DMS53 treated with DMSO at 0.1 percent for 48 hours (cell line): ENCODE data around the gene G6PD.
A peak's percentile ranks its signal among the peaks of the same experiment; 100 is the strongest.
"Not testable (repeated sequence)": the region's sequence is repeated elsewhere in the genome, so short reads cannot be mapped to it uniquely, and the experiment has no call there.

ENCODE experiments used
- DNase-seq: peaks from one replicate; lab custom pipeline; 2025; ENCODE audit not compliant: unreplicated experiment; lab: John Stamatoyannopoulos, UW

The G6PD gene

DNA sequence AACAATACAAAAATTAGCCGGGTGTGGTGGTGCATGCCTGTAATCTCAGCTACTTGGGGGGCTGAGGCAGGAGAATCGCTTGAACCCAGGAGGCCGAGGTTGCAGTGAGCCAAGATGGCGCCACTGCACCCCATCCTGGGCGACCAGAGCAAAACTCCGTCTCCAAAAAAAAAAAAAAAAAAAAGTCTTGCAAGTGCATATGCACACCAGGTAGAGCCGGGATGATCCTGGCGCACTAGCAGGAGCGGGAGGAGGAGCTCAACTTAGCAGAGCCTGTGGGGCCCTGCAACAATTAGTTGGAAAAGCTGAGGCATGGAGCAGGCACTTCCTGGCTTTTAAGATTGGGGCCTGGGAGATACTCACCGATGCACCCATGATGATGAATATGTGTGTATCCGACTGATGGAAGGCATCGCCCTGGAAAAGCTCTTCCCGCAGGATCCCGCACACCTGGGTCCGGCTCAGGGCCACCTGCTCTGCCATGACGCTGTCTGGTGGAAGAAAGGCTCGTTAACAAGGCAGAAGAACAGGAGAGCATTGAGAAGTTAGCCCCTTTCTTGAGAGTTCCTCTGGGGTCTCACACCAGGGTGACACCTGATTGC is 872 bp downstream of the G6PD start:
- DNase-seq, result no peak

DNA sequence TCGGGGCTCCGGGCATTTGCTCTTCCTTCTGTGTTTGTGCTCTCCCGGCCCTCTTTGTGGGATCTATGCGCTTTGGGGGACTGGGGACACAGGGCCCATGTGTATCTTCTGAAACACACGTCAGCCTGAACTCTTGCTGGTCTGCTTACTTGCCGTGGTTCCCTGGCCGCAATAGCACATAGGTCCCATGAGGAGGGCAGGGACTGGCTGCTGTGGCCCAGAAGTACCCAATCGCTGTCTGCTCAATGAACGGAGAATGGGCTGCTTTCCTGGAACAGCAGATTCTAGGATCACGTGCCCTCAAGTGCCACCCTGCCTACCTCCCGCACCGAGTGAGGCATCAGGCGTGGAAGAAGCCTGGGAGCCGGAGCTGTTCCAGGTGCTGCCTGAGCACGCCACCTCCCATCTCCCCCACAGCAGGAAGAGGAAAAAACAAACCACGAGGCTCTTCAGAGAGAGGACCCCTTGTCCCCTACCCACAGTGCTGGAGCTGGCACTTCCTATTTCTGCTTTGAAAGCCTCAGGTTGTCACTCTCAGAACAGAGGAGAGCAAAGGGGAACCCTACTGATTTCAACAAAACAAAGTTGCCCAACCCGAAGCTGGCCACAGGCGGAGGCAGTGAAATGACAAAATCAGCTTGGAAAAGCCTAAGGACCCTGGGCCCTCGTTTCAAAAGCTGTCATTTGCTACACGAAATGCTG is 3.8 kb downstream of the G6PD start:
- DNase-seq, result peak; percentile 50

DNA sequence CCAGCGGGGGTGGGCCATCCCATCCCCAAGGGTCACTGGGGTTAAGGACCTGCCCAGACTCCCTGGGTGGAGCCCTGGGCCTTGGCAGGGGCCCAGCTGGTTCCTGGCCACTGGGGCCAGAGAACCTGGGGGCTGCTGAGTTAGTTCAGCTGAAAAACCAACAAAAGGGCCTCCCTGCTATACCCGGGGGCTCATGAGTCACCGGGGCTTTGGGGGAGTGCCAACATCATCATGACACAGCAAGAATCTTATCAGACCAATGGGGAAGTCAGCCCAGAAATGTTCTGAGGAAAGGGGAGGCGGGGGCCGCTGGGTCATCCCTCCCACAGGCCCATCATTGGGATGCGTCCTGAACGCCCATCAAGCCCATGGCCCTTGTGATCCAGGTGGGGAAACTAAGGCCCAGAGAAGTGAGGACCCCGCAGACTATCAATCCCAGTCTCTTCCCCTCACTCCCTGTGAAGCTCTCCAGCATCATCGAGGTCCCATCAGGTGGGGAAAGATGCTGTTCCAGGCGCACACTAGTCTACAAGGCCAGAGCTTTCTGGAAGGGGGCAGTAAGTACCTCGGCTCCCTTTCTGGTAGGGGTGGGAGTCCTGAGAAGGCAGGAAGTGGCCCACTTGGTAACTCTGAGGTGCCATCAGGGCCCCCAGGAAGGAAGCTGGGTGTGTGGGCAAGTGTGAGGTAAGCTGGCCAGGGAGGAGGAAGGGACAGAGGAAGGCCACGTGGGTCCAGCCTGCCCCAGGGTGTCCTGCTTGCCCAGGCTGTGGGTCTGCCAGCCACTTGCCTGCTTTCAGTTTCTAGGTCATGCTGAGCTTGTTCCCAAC is 4.5 kb downstream of the G6PD start:
- no peak for DNase-seq

DNA sequence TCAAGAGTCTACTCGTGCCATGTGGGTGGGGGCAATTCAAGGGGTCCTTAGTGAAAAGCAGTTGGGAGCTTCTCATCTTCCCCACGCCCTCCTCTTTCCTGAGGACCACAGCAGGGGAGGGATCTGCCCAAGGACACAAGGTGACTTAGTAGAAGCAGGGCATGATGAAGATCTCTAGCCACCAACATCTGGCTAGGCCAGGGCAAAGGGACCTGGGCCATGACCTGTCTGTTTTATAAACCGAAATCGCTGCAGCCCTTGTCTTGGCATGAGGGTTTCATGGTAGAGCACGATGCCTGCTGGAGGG is 5.1 kb downstream of the G6PD start:
- DNase-seq, result no peak

DNA sequence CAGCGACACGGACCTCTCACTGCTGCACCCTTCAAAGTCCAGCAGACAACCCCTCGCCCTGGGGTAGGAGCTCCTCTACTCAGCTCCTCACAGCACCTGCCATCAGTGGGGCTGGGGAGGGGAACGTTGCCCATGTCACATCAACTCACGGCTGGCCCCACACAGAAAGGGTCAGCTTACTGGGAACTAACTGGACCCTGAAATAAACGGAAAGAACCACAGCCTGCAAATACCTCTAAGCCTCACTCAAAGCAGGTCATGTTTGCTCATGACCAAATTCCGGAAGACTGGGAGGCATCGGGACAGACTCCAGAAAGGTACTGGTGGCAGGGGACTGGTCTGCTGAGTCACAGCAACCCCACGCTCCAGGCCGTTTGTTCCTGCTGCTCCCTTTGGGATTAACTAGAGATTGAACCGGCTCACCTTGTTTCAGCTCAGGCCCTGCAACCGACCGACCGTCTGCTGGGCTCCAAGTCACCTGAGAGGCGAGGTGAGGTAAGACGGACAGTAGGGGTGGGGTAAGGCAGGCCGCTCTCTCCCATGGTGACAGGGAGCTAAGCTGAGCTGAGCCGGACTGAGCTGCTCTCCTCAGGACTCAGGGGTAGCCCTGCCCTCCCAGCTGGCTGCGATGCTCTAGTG is 5.6 kb downstream of the G6PD start:
- peak; percentile 40 for DNase-seq

DNA sequence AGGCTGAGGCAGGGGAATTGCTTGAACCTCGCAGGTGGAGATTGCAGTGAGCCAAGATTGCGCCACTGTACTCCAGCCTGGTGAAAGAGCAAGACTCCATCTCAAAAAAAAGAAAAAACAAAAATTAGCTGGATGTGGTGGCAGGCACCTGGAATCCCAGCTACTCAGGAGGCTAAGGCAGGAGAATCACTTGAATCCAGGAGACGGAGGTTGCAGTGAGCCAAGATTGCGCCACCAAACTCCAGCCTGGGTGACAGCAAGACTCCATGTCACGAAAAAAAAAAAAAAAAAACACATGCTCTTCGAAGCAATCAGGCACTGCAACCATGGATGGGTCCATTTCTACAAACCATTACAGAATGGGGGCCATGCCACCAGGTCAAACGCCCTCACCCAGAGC is 6.3 kb downstream of the G6PD start:
- DNase-seq, result not testable (repeated sequence)

DNA sequence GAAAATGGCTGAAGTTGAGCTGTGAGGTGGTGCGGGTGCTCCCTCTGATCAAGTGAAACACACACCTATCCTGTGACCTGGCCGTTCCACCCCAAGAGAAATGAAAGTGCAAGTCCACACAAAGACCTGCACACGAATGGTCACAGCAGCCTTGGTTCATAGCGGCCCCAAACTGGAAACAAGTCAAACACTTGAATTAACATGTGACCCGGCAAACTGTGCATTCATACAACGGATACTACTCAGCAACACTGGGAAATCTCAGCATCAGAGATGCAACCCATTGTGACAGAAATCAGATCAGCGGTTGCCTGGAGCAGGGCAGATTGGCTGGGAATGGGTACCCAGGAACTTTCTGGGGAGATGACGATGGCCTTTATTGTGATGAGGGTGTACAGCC is 7.6 kb downstream of the G6PD start:
- DNase-seq, result peak; percentile 33

DNA sequence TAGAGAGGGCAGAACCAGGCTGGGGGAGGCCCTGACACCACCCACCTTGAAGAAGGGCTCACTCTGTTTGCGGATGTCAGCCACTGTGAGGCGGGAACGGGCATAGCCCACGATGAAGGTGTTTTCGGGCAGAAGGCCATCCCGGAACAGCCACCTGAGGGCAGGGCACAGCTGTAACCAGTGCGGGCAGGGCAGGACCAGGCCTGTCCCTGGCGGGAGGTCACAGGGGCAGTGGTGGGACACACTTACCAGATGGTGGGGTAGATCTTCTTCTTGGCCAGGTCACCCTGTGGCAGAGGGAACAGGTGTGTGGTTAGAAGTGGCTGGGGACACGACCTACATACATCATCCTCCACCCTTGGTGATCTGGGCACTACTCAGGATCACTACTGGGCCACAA is 10.8 kb downstream of the G6PD start:
- no peak for DNase-seq

DNA sequence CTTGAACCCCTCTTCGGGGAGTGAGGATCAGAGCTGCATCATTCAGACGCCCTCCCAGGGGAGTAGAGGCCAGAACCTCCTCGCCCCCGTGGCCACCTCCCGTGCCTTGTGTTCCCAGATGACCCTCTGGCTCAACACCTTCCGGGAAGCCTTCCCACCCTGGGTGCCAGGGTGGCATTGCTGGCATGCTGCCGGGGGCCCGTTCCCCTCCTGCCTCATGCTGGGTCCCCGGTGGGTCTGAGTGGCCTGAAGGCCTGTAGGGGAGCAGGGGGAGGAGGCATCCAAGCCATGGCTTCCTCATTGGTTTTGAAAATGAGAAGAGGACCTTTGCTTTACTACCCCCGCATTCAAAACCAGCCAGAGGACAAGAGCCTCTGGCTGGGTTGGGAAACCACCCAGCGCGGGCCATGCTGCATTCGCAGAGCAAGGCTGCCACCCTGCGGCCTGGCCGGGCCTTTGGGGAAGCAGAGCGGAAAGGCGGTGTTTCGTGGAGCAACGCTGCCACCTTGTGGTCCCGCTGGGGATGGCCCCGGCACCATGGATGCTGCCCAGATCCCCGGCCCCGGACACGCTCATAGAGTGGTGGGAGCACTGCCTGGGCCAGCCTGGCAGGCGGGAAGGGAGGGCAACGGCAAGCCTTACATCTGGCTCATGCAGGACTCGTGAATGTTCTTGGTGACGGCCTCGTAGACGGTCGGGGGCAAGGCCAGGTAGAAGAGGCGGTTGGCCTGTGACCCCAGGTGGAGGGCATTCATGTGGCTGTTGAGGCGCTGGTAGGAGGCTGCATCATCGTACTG is 11.9 kb downstream of the G6PD start:
- DNase-seq, result peak; percentile 61

DNA sequence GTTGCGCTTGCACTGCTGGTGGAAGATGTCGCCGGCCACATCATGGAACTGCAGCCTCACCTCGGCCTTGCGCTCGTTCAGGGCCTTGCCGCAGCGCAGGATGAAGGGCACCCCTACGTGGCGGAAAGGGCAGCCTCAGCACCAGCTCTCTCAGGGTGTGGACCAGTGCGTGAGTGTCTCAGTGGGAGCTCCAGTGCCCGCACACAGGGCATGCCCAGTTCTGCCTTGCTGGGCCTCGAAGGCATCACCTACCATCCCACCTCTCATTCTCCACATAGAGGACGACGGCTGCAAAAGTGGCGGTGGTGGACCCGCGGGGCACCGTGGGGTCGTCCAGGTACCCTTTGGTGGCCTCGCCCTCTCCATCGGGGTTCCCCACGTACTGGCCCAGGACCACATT is 14.0 kb downstream of the G6PD start:
- DNase-seq, result no peak

DNA sequence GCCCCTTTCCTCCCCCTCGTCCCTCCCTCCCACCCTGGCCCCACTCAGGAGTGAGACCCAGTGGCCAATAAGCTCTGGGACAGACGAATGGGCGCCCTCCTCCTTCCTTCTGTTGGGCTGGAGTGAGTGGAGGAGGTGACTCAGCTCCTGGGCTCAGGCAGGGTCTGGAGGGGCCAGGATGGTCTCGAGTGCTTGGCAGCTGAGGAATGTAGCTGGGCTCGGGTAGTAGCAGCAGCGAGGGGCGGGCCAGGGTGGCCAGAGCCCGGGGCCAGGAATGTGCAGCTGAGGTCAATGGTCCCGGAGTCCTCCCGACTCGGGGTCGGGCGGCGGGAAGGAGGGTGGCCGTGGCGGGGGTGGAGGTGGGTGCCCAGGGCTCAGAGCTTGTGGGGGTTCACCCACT is 15.0 kb downstream of the G6PD start:
- no peak for DNase-seq

DNA sequence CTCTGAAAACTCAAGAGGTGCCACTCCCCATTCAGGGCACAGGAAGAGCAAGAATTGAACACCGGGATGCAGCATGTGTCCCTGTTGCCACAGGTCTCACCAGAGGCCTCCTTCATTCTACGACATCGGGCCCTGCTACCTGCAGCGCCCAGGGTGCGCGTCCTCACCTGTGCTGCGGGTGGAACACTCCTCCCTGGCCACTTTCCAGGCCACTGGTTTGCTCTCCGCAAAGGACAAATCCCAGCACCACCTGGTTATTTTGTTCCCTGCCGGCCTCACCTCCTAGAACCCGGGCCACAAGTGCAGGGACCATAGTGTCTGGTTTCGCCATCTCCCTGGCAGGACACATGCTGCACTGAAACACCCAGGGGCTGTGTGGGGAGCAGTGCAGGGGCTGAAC is 16.4 kb downstream of the G6PD start:
- no peak for DNase-seq

DNA sequence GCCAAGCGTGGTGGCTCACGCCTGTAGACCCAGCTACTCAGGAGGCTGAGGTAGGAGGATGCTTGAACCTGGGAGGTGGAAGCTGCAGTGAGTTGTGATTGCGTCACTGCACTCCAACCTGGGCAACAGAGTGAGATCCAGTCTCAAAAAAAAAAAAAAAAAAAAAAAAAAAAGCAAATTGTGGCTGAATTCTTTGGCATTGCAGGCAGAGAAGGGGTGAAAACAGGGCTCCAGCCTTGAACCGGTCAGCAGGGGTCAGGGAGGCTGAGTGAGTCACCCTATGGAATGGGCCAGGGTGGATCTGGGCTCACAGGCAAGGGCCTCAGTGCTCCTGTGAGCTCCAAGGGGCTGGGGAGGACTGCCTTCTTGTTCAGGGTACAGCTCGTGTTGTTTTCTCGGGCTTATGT is 17.4 kb downstream of the G6PD start:
- no peak for DNase-seq

DNA sequence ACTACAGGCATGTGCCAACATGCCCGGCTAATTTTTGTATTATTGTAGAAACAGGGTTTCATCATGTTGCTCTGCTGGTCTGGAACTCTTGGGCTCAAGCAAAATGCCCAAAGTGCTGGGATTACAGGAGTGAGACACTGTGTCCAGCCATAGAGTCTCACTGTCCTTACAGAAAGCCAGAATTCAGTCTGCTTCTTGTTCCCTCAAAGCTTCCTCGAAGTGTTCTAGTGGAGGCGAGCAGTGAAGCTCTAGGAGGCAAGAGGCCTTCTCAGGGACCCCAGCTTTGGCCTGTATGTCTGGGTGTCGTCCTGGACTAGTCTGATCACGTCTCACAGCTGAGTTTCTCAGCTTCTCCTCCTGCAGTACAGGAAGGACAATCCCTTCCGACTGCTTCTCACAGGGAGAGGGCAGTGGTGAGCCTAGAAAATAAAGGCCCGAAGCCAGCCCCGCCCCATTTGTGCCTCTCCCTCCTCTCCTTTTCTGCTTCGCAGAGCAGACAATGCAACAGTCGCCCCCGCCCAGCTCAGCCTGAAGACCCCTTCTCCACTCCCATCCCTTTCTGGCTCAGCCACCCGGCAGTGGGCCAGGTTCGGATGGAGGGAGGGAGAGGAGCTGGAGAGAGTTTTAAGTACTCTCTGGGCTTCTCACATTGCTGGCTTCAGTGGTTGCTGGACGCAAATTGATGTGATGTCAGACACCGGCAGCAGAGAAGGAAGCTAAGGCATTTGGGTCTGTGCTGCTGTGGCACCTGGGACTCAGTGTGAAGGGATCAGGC is 19.6 kb downstream of the G6PD start:
- DNase-seq, result peak; percentile 81

DNA sequence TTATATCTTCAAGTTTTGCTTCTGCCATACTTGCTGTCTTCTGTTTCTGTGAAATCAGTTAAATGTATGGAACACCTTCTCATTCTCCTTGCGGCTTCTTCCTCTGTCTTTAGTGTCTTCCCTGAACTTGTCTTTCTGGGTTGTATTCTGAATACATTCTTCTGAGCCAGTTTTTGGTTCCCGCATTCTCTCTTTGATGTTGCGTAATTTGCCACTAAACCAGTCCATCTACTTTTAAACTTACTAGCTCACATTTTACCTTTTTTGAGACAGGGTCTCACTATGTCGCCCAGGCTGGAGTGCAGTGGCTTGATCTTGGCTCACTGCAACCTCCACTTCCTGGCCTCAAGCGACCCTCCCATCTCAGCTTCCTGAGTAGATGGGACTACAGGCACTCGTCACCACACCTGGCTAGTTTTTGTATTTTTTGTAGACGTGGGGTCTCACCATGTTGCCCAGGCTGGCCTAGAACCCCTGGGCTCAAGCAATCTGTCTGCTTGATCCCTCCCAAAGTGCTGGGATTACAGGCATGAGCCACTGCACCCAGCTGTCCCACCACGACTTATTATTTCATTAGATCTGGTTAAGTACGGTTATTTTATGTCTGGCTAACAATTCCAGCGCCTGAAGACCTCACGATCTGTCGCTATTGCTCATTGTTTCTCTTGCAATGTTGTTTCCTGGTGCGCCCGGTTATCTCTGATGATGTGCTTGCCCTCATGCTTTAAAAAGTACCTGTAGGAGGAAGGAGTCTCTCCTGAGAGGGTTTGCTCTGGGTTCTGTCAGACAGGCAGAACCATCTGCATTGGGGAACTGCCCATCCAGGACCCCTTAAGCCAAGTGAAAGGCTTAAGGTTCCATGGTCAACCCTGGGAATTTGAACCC is 20.8 kb downstream of the G6PD start:
- DNase-seq, result no peak

DNA sequence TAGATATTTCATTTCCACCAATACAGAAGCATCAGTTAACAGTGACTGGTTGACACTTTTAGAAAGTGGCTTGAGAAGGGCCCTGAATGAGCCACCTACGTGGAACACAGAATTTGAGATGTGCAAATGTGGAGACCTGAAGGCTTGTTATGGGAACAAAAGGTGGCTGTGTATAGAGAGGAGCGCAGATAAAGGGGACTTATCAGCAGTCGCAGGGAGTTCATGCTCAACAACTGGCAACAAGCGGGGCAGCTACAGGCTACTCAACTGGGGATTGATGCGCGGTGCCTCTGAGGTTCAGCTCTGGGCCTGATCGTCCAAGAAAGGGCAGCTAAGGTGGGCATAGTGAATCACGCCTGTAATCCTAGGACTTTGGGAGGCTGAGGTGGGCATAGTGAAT is 27.3 kb downstream of the G6PD start:
- no peak for DNase-seq

DNA sequence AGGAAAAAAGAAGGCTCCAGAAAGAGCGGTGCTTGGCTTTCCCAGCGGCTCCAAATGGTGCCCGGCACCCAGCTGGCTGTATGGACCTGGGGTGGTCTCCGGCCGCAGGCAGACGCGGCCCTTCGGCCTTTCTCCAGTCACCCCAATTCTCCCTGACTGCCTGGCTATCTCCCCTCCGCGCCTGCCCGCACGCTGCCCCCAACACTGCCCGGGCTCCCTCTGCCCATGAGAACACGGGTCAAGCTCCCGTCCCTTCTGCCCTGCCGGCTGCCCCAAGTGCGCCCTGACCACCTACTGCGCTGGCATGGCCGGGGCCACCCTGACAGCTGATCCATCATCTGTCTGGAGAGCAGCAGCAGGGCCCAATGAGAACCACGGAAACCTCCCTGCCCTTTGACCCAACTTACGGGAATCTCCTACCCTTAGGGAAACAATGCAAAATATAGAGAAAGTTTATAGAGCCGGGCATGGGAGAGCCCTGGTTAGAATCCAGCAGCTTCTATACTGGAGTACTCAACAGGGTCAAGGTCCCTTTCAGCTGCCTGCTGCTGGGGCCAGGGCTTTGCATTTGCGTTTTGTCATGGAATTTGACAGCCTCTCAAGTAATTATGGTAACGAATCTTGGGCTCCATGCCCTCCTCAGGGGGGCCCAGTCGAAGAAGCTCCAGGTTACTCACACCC is 29.4 kb downstream of the G6PD start:
- DNase-seq, result no peak

DNA sequence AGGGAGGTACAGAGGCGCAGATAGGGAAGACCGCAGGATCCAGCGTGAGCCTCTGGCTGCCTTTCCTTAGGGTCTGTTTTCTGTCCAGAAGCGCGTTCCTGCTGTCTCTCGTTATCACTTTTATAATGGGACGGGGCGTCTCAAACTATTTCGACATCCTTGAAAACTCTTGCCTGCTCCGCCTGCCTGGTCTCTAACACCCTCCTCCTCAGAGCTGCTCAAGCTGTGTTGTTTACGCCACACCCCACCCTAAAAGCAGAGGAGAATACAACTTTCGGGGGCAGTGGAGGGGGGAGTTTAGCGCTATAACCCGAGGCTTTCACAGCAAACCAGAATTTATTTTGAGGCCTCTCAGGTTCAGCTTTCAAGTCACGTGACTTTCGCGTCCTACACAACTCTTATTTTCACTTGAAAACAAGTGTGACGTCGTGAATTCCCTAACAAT is 30.0 kb downstream of the G6PD start:
- no peak for DNase-seq
